ENCODE data around the gene COL17A1.

Gene COL17A1

DNA sequence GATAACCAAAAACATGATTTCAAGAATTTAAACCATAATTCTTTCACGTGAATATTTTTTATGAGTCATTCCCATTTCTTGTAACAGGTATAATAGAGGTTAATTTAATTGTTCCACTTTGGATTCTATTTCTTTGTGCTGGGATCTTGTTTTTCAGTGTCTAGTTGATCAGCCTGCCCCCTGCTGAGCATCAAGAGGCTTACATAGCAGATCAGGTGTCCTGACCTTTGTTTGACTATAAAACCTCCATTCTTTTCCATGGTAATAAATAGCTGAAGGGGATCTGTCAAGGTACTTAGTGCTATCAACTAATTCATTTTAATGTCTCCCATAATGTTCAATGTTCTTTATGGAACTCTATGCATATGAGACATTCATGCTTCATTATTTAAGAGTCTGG, 4.9 kb downstream of the COL17A1 start:
- Histone ChIP-seq H3K9ac (ENCODE audit: low read depth, low read length) (no peak overlapping the region), H3K9me3 (ENCODE audit: control insufficient read depth, insufficient read depth, low read length) (no peaks in the 10 kb centered on the region), H3K36me3 (ENCODE audit: insufficient read depth, low read length) (no peaks in the 10 kb centered on the region), H3K4me1 (ENCODE audit: insufficient read depth, low read length) (peaks cover 31% of the 10 kb centered on the region)

DNA sequence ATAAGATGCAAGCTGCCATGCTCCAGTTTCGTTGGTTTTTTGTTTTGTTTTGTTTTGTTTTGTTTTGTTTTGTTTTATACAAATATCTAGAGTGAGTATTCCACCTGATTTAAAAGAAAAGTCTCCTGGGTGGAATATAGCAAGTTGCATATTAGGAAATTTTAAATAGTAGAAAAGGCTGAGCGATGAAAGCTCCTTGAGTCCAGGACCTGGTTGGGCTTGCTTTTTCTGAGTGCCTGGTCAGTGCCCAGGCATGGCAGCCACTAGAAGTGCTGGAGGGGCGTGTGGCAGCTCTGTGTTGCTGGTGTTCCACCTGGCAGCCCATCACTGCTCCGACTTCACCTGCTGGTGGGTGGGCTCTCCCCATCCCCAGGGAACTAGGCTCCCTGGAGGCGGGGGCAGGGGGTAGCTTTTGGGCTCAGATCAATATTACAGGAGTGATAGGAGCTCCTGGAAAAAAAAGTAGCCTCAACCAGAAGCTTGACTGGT, 8.0 kb downstream of the COL17A1 start:
- Histone ChIP-seq H3K9me3 (ENCODE audit: control insufficient read depth, insufficient read depth, low read length) (no peaks in the 10 kb centered on the region), H3K4me1 (ENCODE audit: insufficient read depth, low read length) (peaks cover 37% of the 10 kb centered on the region), H3K36me3 (ENCODE audit: insufficient read depth, low read length) (no peaks in the 10 kb centered on the region), H3K9ac (ENCODE audit: low read depth, low read length) (0 out of 2 replicates have a peak overlapping the region, but pooled peaks have one; percentile 12)

DNA sequence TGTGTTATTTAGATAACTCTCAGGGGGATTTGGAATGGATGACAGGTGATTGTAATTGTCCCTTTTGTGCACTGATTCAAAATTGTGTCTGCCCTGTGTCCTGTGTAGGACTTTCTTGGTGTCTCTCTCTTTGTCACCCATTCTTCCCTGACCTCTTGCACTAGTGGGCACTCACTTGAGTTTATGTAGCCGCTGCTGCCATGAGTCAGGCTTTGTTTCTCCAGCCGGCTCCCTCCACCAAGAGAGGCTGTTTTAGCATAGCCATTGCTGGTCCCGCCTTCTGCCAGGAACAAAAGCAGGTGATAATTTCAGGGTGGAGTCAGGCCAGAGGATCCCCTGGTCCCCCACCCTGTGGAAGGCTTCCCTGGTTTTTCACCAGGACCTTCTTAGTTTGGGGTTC, 8.4 kb downstream of the COL17A1 start:
- H3K9ac ChIP-seq (ENCODE audit: low read depth, low read length), result peak overlapping the region; percentile 12; the same call in 1 of the 2 replicates
- H3K36me3 ChIP-seq (ENCODE audit: insufficient read depth, low read length), result no peaks in the 10 kb centered on the region

DNA sequence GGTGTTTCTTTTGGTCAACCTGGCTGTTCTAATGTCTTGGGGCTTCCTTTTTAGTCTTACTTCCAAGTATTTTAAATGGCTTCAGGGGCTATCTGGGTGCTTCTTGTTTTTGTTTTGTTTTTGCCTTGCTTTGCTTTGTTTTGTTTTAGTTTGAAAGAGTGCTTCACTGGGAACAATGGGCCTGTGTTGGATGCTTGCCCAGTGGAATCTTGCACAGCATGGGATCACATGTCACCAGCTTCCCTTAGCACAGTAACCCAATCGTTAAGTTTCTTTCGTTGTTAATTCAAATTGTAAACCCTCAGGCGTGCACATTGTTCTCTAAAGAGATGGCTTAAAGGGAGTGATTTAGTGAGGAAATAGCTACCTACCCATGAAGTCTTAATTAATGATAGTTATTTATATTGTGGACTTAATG, 8.9 kb downstream of the COL17A1 start:
- H3K36me3 ChIP-seq (ENCODE audit: insufficient read depth, low read length), result no peaks in the 10 kb centered on the region
- H3K9ac ChIP-seq (ENCODE audit: low read depth, low read length), result peak overlapping the region; percentile 12; the same call in 1 of the 2 replicates
- no peaks in the 10 kb centered on the region for H3K9me3 ChIP-seq (ENCODE audit: control insufficient read depth, insufficient read depth, low read length)
- H3K4me1 ChIP-seq (ENCODE audit: insufficient read depth, low read length), result peaks cover 29% of the 10 kb centered on the region

More for the DNA sequence above, 8.4 kb downstream of the COL17A1 start:
- H3K9me3 ChIP-seq (ENCODE audit: control insufficient read depth, insufficient read depth, low read length), result no peaks in the 10 kb centered on the region
- H3K4me1 ChIP-seq (ENCODE audit: insufficient read depth, low read length), result peaks cover 34% of the 10 kb centered on the region

DNA sequence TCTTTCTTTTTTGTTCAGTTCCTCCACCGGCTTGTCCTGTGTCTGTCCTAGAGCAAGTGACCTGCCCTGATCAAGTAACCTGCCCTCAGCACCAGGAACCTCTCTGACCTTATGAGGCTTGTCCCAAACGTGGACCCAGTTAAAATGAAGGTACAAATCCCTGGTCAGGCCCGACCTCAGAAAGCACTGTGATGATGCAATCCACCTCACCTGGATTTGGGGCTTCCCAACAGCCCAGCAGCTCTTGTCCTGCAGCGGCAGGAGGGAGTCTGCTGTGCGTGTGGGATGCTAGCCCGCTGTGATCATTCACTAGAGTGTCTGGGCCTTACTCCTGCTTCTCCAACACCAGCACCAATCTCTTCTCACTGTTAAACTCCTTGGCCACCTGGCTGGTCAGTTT, 11.2 kb downstream of the COL17A1 start:
- H3K9me3 ChIP-seq (ENCODE audit: control insufficient read depth, insufficient read depth, low read length), result no peaks in the 10 kb centered on the region
- peaks cover 29% of the 10 kb centered on the region for H3K4me1 ChIP-seq (ENCODE audit: insufficient read depth, low read length)
- H3K36me3 ChIP-seq (ENCODE audit: insufficient read depth, low read length), result no peaks in the 10 kb centered on the region
- H3K9ac ChIP-seq (ENCODE audit: low read depth, low read length), result no peak overlapping the region

DNA sequence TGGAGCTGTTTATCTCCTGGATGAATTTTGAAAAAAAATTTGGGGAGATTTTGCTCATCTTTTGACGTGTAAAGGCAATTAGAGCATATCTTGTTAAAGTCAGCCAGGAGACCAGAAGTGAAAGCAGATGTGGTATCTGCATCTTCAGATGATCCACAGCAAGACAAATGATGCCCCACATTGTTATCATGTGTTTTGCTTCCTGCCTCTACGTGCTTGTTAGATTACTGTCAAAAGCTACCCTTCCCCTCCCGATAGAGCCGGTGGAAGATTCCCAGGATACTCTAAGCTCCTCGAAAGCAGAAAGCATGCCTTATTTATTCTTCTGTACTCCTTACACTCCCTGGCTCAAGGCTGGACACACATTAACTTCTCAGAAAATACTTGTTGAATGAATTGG, 12.9 kb downstream of the COL17A1 start:
- no peaks in the 10 kb centered on the region for H3K36me3 ChIP-seq (ENCODE audit: insufficient read depth, low read length)
- no peaks in the 10 kb centered on the region for H3K9me3 ChIP-seq (ENCODE audit: control insufficient read depth, insufficient read depth, low read length)
- H3K9ac ChIP-seq (ENCODE audit: low read depth, low read length), result no peak overlapping the region
- H3K4me1 ChIP-seq (ENCODE audit: insufficient read depth, low read length), result peaks cover 32% of the 10 kb centered on the region

DNA sequence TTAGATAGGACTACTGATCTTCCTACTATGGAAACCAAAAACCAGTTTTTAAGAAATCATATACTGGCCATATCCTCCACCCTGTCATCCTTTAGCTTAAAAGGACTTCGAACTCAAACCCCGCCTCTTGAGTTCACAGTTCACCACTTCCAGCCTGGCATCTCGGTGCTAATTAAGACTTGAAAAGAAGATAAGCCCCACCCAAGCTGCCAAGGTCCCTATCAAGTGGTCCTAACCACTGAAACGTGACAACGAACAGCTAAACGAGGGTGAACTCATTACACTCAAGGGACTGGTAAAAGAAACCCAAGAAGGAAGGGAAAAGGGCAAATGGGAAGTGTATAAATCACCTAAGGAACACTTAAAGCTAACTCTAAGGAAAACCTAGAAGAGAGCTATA, 16.1 kb downstream of the COL17A1 start:
- H3K36me3 ChIP-seq (ENCODE audit: insufficient read depth, low read length), result no peaks in the 10 kb centered on the region
- peaks cover 27% of the 10 kb centered on the region for H3K4me1 ChIP-seq (ENCODE audit: insufficient read depth, low read length)
- no peaks in the 10 kb centered on the region for H3K9me3 ChIP-seq (ENCODE audit: control insufficient read depth, insufficient read depth, low read length)
- no peak overlapping the region for H3K9ac ChIP-seq (ENCODE audit: low read depth, low read length)

DNA sequence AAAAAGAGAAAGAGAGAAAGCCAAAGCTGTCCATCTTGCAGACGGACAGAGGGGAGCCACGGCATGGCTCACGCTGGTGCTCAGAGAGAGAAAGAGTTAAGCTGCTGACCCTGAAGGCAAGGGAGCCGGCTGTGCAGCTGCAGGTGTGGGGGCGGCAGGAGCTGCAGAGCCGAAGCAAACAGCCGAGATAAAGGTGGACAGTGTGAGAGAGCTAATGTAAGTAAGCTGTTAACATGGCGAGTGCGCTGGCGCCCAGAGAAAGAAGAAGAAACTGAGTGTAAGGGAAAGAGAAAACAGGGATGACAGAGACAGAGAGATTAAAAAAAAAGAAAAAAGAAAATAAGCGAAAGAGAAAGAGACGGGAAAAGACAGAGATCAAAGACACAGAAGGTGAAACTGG, 18.2 kb downstream of the COL17A1 start:
- H3K36me3 ChIP-seq (ENCODE audit: insufficient read depth, low read length), result no peaks in the 10 kb centered on the region
- peak overlapping the region; percentile 29 for H3K9ac ChIP-seq (ENCODE audit: low read depth, low read length)
- H3K9me3 ChIP-seq (ENCODE audit: control insufficient read depth, insufficient read depth, low read length), result no peaks in the 10 kb centered on the region
- H3K4me1 ChIP-seq (ENCODE audit: insufficient read depth, low read length), result peaks cover 22% of the 10 kb centered on the region

DNA sequence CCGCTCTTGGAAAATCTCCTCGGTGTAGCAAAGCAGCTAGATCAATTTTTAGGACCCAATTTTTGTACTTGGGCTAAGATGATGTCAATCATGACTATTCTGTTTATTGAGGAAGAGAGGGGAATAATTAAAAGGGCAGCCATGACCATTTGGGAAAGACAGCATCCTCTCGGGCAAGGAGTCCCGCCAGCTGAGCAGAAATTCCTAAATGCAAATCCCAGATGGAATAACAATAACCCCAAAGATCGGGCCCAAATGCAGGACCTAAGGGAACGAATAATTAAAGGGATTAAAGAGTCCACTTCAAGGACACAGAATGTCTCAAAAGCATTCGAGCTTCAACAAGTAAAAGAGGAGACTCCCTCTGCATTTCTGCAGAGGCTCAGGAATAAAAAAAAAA, 18.7 kb downstream of the COL17A1 start:
- Histone ChIP-seq H3K4me1 (ENCODE audit: insufficient read depth, low read length) (peaks cover 22% of the 10 kb centered on the region), H3K36me3 (ENCODE audit: insufficient read depth, low read length) (no peaks in the 10 kb centered on the region), H3K9me3 (ENCODE audit: control insufficient read depth, insufficient read depth, low read length) (no peaks in the 10 kb centered on the region), H3K9ac (ENCODE audit: low read depth, low read length) (no peak overlapping the region; the same call in 1 of the 2 replicates)

DNA sequence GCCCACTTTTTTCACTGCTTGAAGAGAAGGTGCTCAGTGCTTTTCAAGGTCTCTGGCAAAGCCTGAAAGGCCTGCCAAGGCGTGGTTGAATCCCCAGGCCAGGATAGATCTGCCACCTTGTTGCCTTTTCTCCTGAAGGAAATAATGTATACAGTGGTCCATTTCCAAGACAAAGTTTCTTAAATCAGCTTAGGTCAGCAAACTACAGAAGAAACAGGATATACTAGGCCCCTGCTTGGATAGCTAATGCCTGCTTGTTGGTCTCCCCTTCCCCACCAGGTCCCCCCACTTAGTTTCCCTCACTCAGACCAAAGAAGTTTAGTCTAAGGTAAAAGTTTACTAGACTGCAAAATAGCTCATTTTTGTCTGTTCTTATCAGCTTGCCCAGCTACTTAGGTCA, 19.9 kb downstream of the COL17A1 start:
- Histone ChIP-seq H3K36me3 (ENCODE audit: insufficient read depth, low read length) (no peaks in the 10 kb centered on the region), H3K9ac (ENCODE audit: low read depth, low read length) (no peak overlapping the region), H3K9me3 (ENCODE audit: control insufficient read depth, insufficient read depth, low read length) (no peaks in the 10 kb centered on the region), H3K4me1 (ENCODE audit: insufficient read depth, low read length) (peaks cover 22% of the 10 kb centered on the region)

DNA sequence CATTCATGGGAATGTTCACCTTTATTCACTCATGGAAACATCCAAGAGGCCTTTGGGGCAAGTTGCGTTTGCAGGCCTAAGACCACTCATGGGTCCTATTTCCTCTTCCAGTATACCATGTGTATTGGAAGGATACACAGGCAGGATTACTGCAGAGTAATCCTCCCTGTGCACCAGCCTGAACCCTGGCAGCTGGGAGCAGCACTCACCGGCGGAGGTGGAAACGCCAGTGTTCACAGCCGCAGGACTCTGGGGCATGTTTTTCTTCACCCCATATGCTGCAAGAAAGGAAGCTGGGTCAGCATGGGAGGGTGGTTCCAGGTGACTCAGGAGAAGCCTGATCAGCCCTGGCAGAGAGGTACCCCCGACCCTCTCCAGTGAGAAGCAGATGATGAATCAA, 24.5 kb downstream of the COL17A1 start:
- Histone ChIP-seq H3K4me1 (ENCODE audit: insufficient read depth, low read length) (peaks cover 20% of the 10 kb centered on the region), H3K9ac (ENCODE audit: low read depth, low read length) (no peak overlapping the region), H3K36me3 (ENCODE audit: insufficient read depth, low read length) (no peaks in the 10 kb centered on the region), H3K9me3 (ENCODE audit: control insufficient read depth, insufficient read depth, low read length) (no peaks in the 10 kb centered on the region)

DNA sequence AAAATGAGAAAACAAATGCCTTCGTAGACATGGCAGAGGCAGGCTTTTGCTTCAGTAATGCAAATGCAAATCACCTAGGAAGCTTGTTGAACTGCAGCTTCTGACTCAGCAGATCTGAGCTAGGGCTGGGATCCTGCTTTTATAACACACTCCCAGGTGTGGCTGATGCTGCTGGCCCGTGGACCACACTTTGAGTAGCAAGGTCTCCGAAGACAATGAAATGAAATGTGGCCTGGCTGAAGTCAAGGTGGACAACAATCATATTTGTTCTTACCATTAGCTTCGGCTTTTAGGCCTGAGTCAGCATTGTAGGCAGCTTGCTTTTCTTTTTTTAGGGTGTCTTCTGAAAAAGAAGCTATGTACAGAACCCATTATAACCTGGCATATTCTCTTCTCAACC, 26.3 kb downstream of the COL17A1 start:
- Histone ChIP-seq H3K9ac (ENCODE audit: low read depth, low read length) (no peak overlapping the region), H3K36me3 (ENCODE audit: insufficient read depth, low read length) (no peaks in the 10 kb centered on the region), H3K4me1 (ENCODE audit: insufficient read depth, low read length) (peaks cover 27% of the 10 kb centered on the region), H3K9me3 (ENCODE audit: control insufficient read depth, insufficient read depth, low read length) (no peaks in the 10 kb centered on the region)

DNA sequence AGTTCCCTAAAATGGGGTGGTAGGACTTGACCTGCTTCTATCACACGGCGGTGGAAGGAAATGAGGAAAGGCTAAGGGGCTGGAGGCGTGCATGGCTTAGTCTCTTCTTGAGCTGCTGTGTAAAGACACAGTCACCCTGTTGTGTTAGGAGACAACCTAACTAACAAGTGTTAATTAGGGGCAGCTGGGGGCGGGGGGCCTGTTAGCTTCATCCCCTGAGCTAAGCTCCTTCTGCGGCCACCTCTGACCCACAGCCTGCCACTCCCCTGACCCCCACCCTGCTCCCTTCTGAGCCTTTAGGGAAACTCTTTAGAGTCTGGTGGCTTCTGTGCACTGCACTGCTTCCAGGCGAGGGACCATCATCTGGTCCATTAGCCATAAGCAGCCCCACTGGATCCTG, 28.0 kb downstream of the COL17A1 start:
- H3K9me3 ChIP-seq (ENCODE audit: control insufficient read depth, insufficient read depth, low read length), result no peaks in the 10 kb centered on the region
- H3K9ac ChIP-seq (ENCODE audit: low read depth, low read length), result no peak overlapping the region
- H3K36me3 ChIP-seq (ENCODE audit: insufficient read depth, low read length), result no peaks in the 10 kb centered on the region
- peaks cover 27% of the 10 kb centered on the region for H3K4me1 ChIP-seq (ENCODE audit: insufficient read depth, low read length)

DNA sequence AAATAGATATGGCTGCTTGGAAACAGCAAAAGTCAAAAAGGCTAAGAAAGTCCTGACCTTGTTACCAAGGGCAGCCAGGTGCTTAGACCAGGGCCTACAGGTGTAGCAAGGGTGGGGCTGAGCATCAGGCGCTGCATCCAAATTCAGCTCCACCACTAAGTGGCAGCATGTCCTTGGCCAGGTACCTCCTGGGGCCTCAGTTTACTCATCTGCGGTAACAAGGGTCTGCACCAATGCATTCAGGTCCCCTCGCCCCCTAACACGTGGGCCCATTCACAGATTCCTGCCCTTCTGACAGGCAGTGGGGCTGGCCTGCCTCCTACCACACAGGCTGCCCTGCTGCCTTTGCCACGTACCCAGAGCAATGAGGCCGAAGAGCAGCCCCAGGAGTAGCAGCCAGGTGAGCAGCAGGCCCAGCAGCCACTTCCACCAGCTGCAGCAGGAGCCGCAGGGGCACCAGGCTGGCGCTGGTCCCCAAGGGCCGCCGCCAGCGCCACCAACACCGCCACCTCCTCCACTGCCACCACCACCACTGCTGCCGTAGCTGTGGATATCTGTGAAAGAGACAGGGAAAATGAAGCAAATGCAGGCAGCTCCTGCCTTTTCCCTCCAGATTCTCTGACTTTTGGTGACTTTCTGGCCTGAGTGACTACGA, 28.9 kb downstream of the COL17A1 start:
- Histone ChIP-seq H3K9me3 (ENCODE audit: control insufficient read depth, insufficient read depth, low read length) (no peaks in the 10 kb centered on the region), H3K36me3 (ENCODE audit: insufficient read depth, low read length) (no peaks in the 10 kb centered on the region), H3K9ac (ENCODE audit: low read depth, low read length) (no peak overlapping the region), H3K4me1 (ENCODE audit: insufficient read depth, low read length) (peaks cover 27% of the 10 kb centered on the region)

DNA sequence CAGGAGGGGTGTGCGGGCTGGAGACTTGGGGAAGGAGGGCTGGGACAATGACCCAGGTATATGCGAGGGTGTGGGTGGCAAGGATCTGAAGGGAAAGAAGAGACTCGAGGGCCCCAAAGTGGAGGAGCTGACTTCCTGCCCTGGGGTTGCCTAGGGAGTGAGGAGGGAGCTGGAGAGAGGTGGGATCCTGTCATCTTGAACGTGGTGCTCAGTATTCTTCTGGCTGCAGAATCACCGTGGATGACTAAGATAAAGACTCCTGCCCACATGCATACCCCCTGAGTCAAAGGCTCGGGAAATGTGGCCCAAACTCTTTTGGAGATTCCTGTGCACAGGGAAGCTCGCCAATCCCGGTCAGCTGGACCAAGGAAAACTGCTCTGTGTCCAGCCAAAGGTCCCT, 31.2 kb downstream of the COL17A1 start:
- Histone ChIP-seq H3K4me1 (ENCODE audit: insufficient read depth, low read length) (peaks cover 18% of the 10 kb centered on the region), H3K9ac (ENCODE audit: low read depth, low read length) (no peak overlapping the region)

More for the DNA sequence above, 31.2 kb downstream of the COL17A1 start:
- Histone ChIP-seq H3K9me3 (ENCODE audit: control insufficient read depth, insufficient read depth, low read length) (no peaks in the 10 kb centered on the region), H3K36me3 (ENCODE audit: insufficient read depth, low read length) (no peaks in the 10 kb centered on the region)
